22Rv1 (cell line): ENCODE results near the gene SLIT3.

Experiments used
- ZFX ChIP-seq: fragments of 450-650 bp; IDR thresholded peaks from 2 replicates; pipeline ENCODE4 v1.6.1; 2017; ENCODE audit warnings: antibody characterized with exemption, borderline replicate concordance
- TF ChIP-seq, protein P1 (sequence below): fragments of 450-650 bp; IDR thresholded peaks from 2 replicates; pipeline ENCODE4 v1.5.1; 2017; ENCODE audit warnings: mild to moderate bottlenecking

DNA sequence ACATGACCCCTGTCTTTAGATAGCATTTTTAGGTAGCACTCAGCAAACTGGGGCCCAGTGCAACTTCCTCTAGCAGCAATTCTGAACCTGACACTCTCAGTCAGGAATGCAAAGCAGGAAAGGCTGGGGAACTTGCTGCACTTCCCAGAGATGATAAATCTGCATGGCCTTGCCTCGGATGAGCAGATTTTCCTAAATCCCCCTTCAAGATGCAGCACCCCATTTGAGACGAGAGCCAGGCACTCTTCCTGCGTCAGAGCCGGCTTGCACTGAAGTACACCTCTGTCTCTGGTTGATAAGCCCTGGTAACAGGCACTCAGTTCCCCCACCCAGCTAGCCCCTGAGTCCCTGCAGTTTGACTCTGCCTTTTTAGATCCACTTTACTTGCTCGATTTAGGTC is 425.1 kb downstream of the SLIT3 start:
- TF ChIP-seq, protein P1, sequence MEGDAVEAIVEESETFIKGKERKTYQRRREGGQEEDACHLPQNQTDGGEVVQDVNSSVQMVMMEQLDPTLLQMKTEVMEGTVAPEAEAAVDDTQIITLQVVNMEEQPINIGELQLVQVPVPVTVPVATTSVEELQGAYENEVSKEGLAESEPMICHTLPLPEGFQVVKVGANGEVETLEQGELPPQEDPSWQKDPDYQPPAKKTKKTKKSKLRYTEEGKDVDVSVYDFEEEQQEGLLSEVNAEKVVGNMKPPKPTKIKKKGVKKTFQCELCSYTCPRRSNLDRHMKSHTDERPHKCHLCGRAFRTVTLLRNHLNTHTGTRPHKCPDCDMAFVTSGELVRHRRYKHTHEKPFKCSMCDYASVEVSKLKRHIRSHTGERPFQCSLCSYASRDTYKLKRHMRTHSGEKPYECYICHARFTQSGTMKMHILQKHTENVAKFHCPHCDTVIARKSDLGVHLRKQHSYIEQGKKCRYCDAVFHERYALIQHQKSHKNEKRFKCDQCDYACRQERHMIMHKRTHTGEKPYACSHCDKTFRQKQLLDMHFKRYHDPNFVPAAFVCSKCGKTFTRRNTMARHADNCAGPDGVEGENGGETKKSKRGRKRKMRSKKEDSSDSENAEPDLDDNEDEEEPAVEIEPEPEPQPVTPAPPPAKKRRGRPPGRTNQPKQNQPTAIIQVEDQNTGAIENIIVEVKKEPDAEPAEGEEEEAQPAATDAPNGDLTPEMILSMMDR = no peak
- TF ChIP-seq ZFX = no peak
